Glomerular visceral epithelial cell (primary cell): Measurements from ENCODE around the gene GNA12.

ENCODE experiments used
- DNase-seq: peaks from one replicate; pipeline ENCODE4 v3.0.0-alpha.2; 2016; ENCODE audit errors: extremely low spot score

GNA12 gene, protein sequence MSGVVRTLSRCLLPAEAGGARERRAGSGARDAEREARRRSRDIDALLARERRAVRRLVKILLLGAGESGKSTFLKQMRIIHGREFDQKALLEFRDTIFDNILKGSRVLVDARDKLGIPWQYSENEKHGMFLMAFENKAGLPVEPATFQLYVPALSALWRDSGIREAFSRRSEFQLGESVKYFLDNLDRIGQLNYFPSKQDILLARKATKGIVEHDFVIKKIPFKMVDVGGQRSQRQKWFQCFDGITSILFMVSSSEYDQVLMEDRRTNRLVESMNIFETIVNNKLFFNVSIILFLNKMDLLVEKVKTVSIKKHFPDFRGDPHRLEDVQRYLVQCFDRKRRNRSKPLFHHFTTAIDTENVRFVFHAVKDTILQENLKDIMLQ

DNA sequence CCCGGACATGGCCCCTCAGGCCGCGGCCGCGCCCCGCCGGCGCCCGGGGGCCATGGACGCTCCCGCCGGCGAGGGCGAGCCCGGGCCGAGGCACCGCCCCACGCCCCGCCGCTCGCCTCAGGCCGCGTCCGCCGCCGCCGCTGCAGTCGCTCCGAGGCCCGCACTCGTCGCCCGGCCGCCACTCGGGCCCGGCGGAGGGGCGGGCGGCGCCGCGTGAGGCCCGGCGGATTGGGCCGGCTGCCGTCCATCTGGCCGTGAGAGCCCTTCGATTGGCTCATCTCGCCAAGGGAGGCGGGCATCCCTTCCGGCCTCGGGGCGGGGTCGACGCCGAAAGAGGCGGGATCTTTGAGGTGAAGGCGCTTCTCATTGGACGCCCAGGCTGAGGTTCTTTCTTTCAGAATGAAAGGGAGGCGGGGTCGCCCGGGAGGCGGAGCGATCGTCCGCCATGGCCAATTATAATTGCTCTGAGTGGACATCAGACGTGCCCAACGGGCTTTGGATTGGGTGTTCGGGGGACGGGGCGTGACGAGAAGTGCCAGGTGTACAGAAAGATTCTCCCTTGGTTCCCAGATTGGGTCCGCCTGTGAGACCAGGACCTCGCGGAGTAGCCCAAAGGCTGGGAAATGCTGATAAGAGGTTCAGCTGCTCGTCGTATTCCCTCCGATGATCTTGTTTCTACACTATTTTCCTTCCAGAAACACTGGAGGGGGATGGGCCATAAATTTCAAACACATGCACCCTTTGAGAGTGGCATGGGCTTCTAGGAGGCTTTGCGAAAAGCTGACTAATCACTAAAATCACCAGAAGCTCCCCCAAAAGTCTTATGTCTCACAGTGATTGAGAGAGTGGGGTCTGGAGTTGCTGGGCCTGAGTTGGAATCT, at the start of gene GNA12:
Gene GNA12, minus strand, starts transcription at position 156 of the 881 bp plus-strand sequence. Its CDS starts 147 bp downstream, at position 9.
- DNase-seq: peak; percentile 99

DNA sequence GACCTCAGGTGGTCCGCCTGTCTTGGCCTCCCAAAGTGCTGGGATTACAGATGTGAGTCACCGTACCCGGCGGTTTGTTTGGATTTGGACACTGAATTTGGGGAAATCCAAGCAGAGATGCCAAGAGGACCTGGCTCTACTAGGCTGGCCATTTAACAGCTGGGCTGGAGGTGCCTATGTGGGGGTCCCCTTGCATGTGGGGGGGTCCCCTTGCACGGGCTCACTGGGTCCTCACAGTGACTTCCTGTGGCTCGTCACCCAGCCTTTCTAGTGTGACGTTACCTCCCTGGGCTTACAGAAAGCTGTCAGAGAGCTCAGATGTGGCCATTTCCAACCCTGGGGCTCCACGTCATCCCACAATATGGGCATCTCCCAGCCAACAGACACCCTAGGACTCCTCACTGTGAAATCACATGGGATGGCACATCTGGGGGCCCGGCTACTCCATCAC, 49.3 kb upstream of the GNA12 start:
- DNase-seq: no peak

GRCh38 chr7:2892549-2892948, 48.4 kb upstream of the GNA12 start:
- no peak for DNase-seq

GRCh38 chr7:2887816-2888215, 43.7 kb upstream of the GNA12 start:
- DNase-seq: no peak

GRCh38 chr7:2886900-2887299, 42.8 kb upstream of the GNA12 start:
- peak; percentile 65 for DNase-seq

DNA sequence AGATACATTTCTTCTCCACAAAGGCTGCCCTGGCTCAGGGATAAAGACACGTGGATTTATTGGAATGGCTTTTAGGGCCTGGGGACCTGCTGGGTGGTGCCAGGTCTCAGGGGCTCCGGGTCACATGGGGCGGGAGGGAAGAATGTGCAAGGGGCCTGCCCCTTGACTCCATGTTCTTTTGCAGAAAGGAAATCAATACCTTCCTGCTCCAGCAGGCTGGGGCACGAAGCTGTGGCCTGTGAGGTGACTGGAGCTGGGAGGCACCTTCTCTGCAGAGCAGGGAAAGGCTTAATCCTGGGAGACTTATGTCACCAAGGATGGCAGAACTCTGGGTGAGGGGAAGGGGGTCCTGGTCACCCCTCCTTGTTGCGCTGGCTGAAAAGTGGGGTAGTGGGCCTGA, 42.3 kb upstream of the GNA12 start:
- DNase-seq: no peak

GRCh38 chr7:2884161-2884560, 40.1 kb upstream of the GNA12 start:
- DNase-seq: no peak

- no peak for DNase-seq
These were observed 39.0 kb upstream of the GNA12 start for GRCh38 chr7:2883101-2883500.

DNA sequence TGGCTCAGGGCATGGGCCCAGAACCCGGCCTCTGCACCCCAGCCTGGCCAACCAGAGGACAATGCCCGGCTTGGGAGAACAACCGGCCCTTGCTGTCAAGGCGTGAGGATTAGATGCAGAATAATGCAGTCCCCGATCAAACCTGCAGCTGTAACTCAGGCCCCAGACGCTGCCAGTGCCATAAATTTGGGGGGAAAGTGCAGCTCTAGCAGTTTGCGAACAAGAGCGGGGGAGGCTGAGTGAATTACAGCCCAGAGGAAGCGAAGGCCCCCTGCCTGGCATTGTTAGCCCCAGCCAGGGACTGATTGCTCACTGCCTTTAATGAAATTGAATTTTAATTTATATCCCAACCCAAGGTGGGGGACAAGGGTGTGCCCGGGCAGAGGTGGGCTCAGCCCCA, 38.0 kb upstream of the GNA12 start:
- no peak for DNase-seq

DNA sequence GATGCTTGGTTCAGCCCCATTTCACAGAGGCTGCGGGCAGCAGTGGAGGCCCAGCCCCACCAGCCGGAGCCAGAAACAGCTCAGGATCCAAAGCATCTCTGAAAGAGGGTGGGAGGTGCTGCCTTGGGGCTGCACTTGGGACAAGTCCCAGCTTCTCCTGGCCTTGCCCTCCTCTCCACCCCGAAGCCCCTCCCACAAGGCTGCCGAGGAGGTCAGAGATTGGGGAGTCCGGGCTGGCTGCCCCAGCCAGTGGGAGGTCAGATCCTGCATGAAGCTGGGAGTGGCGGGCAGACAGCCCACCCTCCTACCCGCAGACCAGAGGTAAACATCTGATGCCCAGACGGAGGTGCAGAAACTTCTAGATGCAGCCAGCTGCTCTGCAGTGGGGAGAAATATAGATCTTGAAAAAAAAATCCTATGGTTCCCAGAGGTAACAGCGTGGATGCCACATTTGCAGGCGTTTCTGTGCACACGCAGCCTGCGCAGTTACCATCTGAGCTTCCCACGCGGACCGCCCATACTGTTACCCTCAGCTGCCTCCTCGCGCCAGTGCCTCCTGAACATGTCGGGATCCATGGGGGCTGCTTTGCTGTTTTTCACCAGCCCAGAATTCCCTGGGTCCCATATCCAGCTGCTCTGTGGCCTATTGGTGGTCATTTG, 36.9 kb upstream of the GNA12 start:
- DNase-seq: no peak

GRCh38 chr7:2880051-2880450, 35.9 kb upstream of the GNA12 start:
- DNase-seq: no peak

DNA sequence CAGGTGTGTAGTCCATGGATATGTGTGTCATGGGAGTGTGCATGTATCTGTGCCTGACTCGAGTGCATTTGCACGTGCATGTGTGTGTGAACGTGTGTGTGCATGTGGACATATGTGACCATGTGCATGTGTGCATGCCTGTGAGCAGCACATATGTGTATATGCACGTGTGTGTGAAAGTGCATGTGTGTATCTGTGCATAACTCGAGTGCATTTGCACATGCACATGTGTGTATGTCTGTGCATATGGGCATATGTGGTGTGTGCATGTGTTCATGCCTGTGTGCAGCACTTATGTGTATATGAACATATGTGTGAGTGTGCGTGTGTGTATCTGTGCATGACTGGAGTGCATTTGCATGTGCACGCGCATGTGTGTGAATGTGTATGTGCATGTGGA, 35.2 kb upstream of the GNA12 start:
- DNase-seq: no peak

DNA sequence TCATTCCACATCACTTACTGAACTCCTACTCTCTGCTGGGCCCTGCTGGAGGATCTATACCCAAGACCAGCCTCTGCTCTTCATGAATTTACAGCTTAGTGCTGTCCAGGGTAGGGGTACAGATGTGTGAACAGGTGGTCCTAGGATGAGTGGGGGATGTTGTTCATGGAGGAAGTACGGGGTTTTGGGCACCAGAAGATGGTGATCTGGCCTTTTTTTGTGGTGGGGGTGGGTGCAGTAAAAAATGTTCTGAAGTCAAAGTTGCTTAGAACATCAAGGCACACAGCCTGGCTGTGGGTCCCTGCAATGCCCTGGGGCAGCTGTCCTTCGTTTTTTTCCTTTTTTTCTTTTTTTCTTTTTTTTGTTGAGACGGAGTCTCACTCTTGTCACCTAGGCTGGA, 34.2 kb upstream of the GNA12 start:
- DNase-seq: no peak

DNA sequence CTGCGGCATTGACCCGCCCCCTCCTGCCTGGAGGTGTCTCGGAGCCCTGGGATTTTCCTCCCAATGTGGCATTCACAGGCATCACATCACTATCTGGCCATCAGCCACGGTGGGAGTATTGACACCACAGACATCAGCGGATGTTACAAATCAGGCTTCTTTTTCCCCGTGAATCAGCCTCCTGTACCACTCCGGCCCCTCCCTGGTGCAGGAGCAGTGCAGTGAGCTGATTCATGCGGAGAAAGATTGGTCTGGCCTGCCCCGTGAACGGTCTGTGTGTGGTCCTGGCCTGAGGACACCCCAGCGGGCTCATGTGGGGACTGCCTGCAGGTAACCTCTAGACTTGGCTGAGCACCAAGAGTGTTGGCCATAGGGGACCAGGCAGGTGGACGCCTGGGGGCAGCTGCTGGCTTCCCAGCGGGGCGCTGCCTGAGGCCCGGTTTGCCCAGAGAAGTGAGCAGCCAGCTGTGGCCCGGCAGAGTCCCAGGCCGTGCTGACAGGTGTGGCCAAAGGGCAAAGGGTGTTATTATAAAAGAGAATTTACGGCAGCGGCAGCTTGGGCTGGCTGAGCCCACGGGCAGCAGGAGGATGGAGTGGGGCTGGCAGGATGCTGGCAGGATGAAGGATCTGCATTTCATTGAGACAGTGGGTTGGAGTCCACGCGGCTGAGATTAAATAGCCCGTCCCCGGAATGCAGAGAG, 32.1 kb upstream of the GNA12 start:
- peak; percentile 88 for DNase-seq

DNA sequence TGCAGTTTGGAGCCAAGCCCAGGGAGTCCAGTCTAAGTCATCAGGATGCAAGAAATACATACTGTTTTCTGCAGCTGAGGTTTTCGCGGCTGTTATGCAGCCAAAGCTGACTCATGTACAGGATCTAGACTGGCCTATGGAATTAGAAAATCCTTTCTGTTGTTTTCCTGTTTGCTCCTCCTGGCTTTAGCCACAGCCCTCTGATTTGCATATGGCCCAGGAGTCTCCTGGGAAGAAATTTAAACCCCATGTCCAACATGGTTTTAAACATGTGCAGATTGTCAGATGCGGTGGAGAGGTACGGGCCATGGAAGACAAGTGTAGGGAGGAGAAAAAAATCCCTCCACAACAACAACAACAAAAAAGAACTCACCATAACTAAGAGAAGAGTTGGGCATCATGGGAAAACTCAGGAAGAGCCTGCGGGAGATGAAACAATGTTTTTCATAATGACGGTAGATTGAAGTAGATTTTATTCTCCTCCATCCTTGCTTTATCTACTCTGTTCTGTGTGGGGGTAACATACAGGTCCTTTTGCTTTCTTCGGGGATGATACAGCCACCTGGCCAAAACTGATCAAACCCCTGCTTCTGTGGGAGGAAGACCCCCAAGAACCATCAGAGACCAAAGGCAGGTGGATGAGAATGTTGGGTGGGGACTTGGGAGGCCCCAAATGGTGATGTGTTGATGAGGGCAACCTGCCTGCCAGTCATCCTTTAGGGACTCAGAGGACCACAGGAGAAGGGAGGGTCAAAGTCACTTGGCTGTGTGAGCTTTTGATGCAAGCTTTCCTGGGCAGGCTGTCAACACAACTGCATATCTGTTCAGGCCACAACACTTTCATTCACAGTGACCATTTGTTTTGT, 29.8 kb upstream of the GNA12 start:
- peak; percentile 89 for DNase-seq

GRCh38 chr7:2873146-2873545, 29.0 kb upstream of the GNA12 start:
- DNase-seq: peak; percentile 64

DNA sequence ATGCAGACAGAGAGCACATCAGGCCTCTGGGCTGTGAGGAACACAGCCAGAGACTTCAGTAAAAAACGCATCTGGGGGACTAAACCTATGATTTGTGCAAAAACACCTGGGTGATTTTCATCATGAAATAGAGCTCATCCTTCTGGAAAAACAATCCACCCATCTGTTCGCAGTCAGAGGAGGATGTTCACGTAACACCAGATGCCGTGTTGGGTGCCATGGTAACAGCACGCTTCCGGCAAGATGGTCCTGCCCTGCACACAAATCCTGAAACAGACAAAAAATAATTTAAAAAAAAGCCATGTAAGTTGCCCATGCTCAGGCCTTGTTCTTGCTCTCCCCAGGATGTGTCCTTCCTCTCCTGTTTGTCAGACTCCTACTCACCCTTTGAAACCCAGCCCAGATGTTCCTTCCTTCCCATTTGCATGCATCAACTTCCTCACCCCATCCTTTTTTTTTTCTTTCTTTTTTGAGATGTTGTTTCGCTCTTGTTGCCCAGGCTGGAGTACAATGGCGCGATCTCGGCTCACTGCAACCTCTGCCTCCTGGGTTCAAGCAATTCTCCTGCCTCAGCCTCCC, 28.3 kb upstream of the GNA12 start:
- DNase-seq: no peak

DNA sequence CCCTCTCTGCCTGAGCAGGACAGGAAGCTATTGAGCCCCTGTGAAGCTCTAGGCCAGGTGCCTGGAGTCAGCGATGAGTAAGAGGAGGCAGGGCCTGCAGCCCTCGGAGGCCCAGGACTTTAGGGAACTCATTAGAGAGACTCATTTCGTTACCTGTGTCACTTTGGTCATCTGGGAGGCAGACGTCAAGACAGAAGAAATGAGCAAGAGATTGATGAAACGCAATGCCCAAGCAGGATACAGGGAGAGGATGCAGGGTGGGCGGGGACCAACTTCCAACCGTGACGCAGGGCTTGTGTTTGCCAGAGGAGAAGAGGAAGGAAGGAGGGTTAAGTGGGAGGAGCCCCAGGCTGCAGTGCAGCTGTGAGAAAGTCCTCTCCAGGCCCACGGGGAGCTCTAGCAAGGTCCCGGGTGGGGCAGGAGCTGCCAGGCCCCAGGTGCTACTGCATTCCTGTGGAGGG, 26.4 kb upstream of the GNA12 start:
- peak; percentile 48 for DNase-seq

GRCh38 chr7:2869981-2870380, 25.9 kb upstream of the GNA12 start:
- no peak for DNase-seq

GRCh38 chr7:2866601-2867000, 22.5 kb upstream of the GNA12 start:
- DNase-seq: no peak
